CD14-positive monocyte (primary cell): ENCODE data around the gene ST8SIA6. TPM values are rescaled to one million over a fixed set of nuclear protein-coding genes. Genes with fewer than 3 reads are reported as not detected.

Experiments used
- DNase-seq, 3 donors: peaks; one replicate each; pipeline ENCODE4 v3.0.0-alpha.2; 2011 to 2022
- H2AFZ ChIP-seq: 2 replicates; pipeline ENCODE4 v1.6.0; 2012; ENCODE audit warnings: mild to moderate bottlenecking, low read depth, low read length, inconsistent platforms; ENCODE audit not compliant: insufficient read depth, poor library complexity, severe bottlenecking
- H3K27ac ChIP-seq, 2 donors: 1 replicate in 1 of 2; 2 replicates in 1 of 2; pipeline ENCODE4 v1.5.1; 2012 to 2013; ENCODE audit warnings: low read length in 2 of 2, control low read depth in 1 of 2, inconsistent platforms in 1 of 2, low read depth in 1 of 2, mild to moderate bottlenecking in 1 of 2
- H3K27me3 ChIP-seq, 2 donors: one replicate each; pipeline versions ENCODE4 v1.6.0 to v1.6.1; 2011 to 2013; ENCODE audit warnings: low read length in 2 of 2; ENCODE audit not compliant: control insufficient read depth in 2 of 2, insufficient read depth in 2 of 2
- H3K36me3 ChIP-seq, 2 donors: replicated peaks in 1 of 2; 1 replicate in 1 of 2; 2 replicates in 1 of 2; pipeline versions ENCODE4 v1.5.1 to v1.6.1; 2012 to 2013; ENCODE audit warnings: low read length in 2 of 2, control low read depth in 1 of 2, inconsistent platforms in 1 of 2, mild to moderate bottlenecking in 1 of 2; ENCODE audit not compliant: insufficient read depth in 2 of 2, control insufficient read depth in 1 of 2
- H3K4me1 ChIP-seq, 2 donors: 1 replicate in 1 of 2; 2 replicates in 1 of 2; pipeline versions ENCODE4 v1.5.1 to v1.6.1; 2012 to 2013; ENCODE audit warnings: low read length in 2 of 2, control low read depth in 1 of 2, inconsistent platforms in 1 of 2, mild to moderate bottlenecking in 1 of 2, moderate library complexity in 1 of 2; ENCODE audit not compliant: insufficient read depth in 2 of 2, control insufficient read depth in 1 of 2
- H3K4me2 ChIP-seq: replicated peaks from 2 replicates; pipeline ENCODE3; 2012; ENCODE audit warnings: low read length, moderate library complexity, mild to moderate bottlenecking; ENCODE audit not compliant: poor library complexity, severe bottlenecking; ENCODE audit errors: extremely low read depth
- H3K4me3 ChIP-seq, 3 experiments: fragments of 200-600 bp in 1 of 3; sonication (generic) in 1 of 3; replicated peaks in 1 of 3; 1 replicate in 2 of 3; 2 replicates in 1 of 3; pipeline ENCODE4 v1.5.1; 2011 to 2013; ENCODE audit warnings: low read length in 3 of 3, mild to moderate bottlenecking in 3 of 3, control low read depth in 2 of 3, low read depth in 2 of 3, inconsistent platforms in 1 of 3, moderate library complexity in 1 of 3
- H3K79me2 ChIP-seq: 2 replicates; pipeline ENCODE4 v1.6.0; 2012; ENCODE audit warnings: mild to moderate bottlenecking, control low read depth, inconsistent platforms, low read length, moderate library complexity; ENCODE audit not compliant: insufficient read depth
- H3K9ac ChIP-seq: 2 replicates; pipeline ENCODE4 v1.6.0; 2017; ENCODE audit warnings: low read length, mild to moderate bottlenecking; ENCODE audit not compliant: insufficient read depth, poor library complexity, severe bottlenecking
- H3K9me3 ChIP-seq, 2 donors: replicated peaks in 1 of 2; 1 replicate in 1 of 2; 2 replicates in 1 of 2; pipeline versions ENCODE4 v1.5.1 to v1.6.1; 2012 to 2013; ENCODE audit warnings: low read length in 2 of 2, control low read depth in 1 of 2; ENCODE audit not compliant: control insufficient read depth in 1 of 2, insufficient read depth in 1 of 2
- H4K20me1 ChIP-seq: 2 replicates; pipeline ENCODE4 v1.6.0; 2012; ENCODE audit warnings: mild to moderate bottlenecking, low read length, control low read depth, moderate library complexity; ENCODE audit not compliant: insufficient read depth
- H3K27ac Mint-ChIP-seq, 7 donors: one replicate each; pipeline ENCODE4 v1.8.0; 2020; ENCODE audit warnings: mild to moderate bottlenecking in 7 of 7, mixed read lengths in 7 of 7, moderate library complexity in 6 of 7, inconsistent platforms in 2 of 7
- H3K27me3 Mint-ChIP-seq, 3 donors: one replicate each; pipeline ENCODE4 v1.8.0; 2021 to 2022; ENCODE audit warnings: low read depth in 3 of 3, mild to moderate bottlenecking in 3 of 3, mixed read lengths in 3 of 3, moderate library complexity in 3 of 3, inconsistent platforms in 1 of 3
- H3K36me3 Mint-ChIP-seq, 2 donors: one replicate each; pipeline ENCODE4 v1.8.0; 2020; ENCODE audit warnings: mixed read lengths in 2 of 2, inconsistent platforms in 1 of 2, mild to moderate bottlenecking in 1 of 2
- H3K4me1 Mint-ChIP-seq: one replicate; pipeline ENCODE4 v1.8.0; 2020; ENCODE audit warnings: mild to moderate bottlenecking, mixed read lengths
- H3K4me3 Mint-ChIP-seq, 2 donors: one replicate each; pipeline ENCODE4 v1.8.0; 2020; ENCODE audit warnings: mild to moderate bottlenecking in 2 of 2, mixed read lengths in 2 of 2, moderate library complexity in 1 of 2
- H3K9me3 Mint-ChIP-seq, 7 donors: one replicate each; pipeline ENCODE4 v1.8.0; 2020 to 2022; ENCODE audit warnings: mixed read lengths in 7 of 7, mild to moderate bottlenecking in 6 of 7, moderate library complexity in 6 of 7, inconsistent platforms in 2 of 7
- WGBS: methylation state at CpG from one replicate; pipeline ENCODE4 v1.1.5; 2013; ENCODE audit warnings: missing lambda C conversion rate; ENCODE audit not compliant: insufficient coverage; 5-methylcytosine and 5-hydroxymethylcytosine counted together
- intact Hi-C, 2 donors: fragments of 100-400 bp; cut with micrococcal nuclease; formaldehyde crosslinking; loops; one replicate each; pipeline versions ENCODE4 v1.15.0 to v1.15.1; 2023
- polyA plus RNA-seq, 3 donors: library from polyadenylated mRNA; depleted of rRNA in 1 of 3; unstranded in 2 of 3; stranded (reverse) in 1 of 3; fragments of 300-500 nt in 2 of 3; fragments of >200 nt in 1 of 3; fragmentation: Illumina TruSeq in 2 of 3; gene quantifications; 1 replicate in 2 of 3; 2 replicates in 1 of 3; pipeline ENCODE4 v1.2.3, GENCODE V29; 2012 to 2021
- TF ChIP-seq, protein P1 (sequence below): fragments of 200-600 bp; IDR thresholded peaks from one replicate; pipeline ENCODE4 v1.8.0; 2022; ENCODE audit warnings: antibody characterized with exemption, mild to moderate bottlenecking

Gene ST8SIA6
- polyA plus RNA-seq, 3 donors: 0.11 TPM; not detected in 2

DNA sequence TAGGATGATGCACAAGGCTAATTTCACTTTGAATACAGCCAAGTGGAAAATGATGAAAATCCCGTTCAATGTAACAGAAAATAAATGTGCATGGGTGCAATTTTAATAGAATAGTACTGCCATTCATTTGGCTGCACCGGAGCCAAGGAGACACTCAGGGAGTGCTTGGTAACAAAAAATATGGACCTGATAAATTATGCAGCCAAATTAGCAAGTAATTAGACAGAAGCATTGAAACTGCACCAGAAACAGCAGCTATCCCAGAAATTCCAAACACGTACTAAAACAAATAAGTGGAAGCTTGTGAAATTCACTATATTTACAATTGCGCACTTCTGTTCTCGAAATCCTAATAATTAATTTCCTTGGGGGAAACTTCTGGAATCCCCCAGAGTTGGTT, 31.5 kb downstream of the ST8SIA6 start:
- Histone ChIP-seq H2AFZ (no peak overlapping the region), H3K4me2 (no peak overlapping the region), H3K4me1 (peaks cover 0 to under 1% of the 10 kb centered on the region in 2 donors), H3K9me3 (no peaks in the 10 kb centered on the region), H3K27ac (no peak overlapping the region), H3K36me3 (no peaks in the 10 kb centered on the region), H3K4me3 (no peak overlapping the region), H3K9ac (no peak overlapping the region), H3K79me2 (no peaks in the 10 kb centered on the region), H3K27me3 (no peaks in the 10 kb centered on the region), H4K20me1 (no peaks in the 10 kb centered on the region)
- no peaks in the 10 kb centered on the region for H3K36me3 Mint-ChIP-seq
- H3K9me3 Mint-ChIP-seq: peaks cover 0 to 1% (median 0%) of the 10 kb centered on the region in 7 donors
- no peak overlapping the region for H3K27ac Mint-ChIP-seq
- 96% methylated on average over 4 of the region's 5 CpGs for WGBS
- no peak overlapping the region for H3K4me3 Mint-ChIP-seq
- peaks cover 2 to 9% (median 2%) of the 10 kb centered on the region in 3 donors for H3K27me3 Mint-ChIP-seq
- DNase-seq: no peak
- intact Hi-C loops: no loop called here
- peaks cover 15% of the 10 kb centered on the region for H3K4me1 Mint-ChIP-seq
- TF ChIP-seq, protein P1, sequence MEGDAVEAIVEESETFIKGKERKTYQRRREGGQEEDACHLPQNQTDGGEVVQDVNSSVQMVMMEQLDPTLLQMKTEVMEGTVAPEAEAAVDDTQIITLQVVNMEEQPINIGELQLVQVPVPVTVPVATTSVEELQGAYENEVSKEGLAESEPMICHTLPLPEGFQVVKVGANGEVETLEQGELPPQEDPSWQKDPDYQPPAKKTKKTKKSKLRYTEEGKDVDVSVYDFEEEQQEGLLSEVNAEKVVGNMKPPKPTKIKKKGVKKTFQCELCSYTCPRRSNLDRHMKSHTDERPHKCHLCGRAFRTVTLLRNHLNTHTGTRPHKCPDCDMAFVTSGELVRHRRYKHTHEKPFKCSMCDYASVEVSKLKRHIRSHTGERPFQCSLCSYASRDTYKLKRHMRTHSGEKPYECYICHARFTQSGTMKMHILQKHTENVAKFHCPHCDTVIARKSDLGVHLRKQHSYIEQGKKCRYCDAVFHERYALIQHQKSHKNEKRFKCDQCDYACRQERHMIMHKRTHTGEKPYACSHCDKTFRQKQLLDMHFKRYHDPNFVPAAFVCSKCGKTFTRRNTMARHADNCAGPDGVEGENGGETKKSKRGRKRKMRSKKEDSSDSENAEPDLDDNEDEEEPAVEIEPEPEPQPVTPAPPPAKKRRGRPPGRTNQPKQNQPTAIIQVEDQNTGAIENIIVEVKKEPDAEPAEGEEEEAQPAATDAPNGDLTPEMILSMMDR: no peak

DNA sequence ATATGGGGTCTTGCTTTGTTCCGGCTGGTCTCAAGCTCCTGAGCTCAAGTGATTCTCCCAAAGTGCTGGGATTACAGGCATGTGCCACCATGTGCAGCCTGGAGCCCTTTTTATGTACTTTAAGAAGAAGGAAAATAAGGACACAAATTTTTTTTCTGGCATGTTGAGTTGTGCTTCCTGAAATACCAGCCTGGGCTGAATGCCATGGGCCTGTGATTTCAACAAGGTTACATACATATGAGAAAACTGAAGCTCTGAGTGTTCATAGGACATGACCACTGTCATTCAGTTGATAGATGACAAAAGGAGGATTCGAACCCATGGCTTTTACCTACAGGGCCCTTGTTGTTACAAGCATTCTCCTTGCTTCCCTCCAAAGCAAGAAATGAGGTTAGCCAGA, 36.1 kb downstream of the ST8SIA6 start:
- no peak overlapping the region for H3K9ac ChIP-seq

More for the DNA sequence above, 36.1 kb downstream of the ST8SIA6 start:
- no peaks in the 10 kb centered on the region for H3K79me2 ChIP-seq
- H3K27me3 ChIP-seq: no peaks in the 10 kb centered on the region
- TF ChIP-seq, protein P1: no peak
- H3K4me2 ChIP-seq: no peak overlapping the region
- Mint-ChIP-seq H3K4me1 (no peaks in the 10 kb centered on the region), H3K36me3 (no peaks in the 10 kb centered on the region), H3K27ac (no peak overlapping the region), H3K4me3 (no peak overlapping the region), H3K9me3 (peaks cover 0 to 3% (median 0%) of the 10 kb centered on the region in 7 donors), H3K27me3 (no peaks in the 10 kb centered on the region)
- H3K9me3 ChIP-seq: no peaks in the 10 kb centered on the region
- DNase-seq: no peak
- no peak overlapping the region for H3K4me3 ChIP-seq
- H3K27ac ChIP-seq: no peak overlapping the region
- no peak overlapping the region for H2AFZ ChIP-seq
- no peaks in the 10 kb centered on the region for H3K36me3 ChIP-seq
- no peaks in the 10 kb centered on the region for H4K20me1 ChIP-seq
- no peaks in the 10 kb centered on the region for H3K4me1 ChIP-seq
- WGBS: 71% methylated on average over 2 of the region's 2 CpGs
- intact Hi-C loops: no loop called here
